GM11168 (cell line): ENCODE results near the gene MAP2K5.
"Not testable (repeated sequence)": the region's sequence is repeated elsewhere in the genome, so short reads cannot be mapped to it uniquely, and the experiment has no call there.

ENCODE experiments used
- in situ Hi-C: fragments of 300-500 bp; cut with MboI; formaldehyde crosslinking; loops from one replicate; pipeline ENCODE4 v1.12.0; 2022; ENCODE audit warnings: low sequenced_read_pairs; ENCODE audit not compliant: unreplicated experiment

Gene MAP2K5

GRCh38 chr15:67590191-67590590 is 47.7 kb downstream of the MAP2K5 start:
- in situ Hi-C loops: no loop called here

- in situ Hi-C loops: no loop called here
Measured at GRCh38 chr15:67592245-67592644, 49.7 kb downstream of the MAP2K5 start.

GRCh38 chr15:67593562-67593961 is 51.1 kb downstream of the MAP2K5 start:
- in situ Hi-C loops: no loop called here

GRCh38 chr15:67594770-67595169 is 52.3 kb downstream of the MAP2K5 start:
- in situ Hi-C loops: no loop called here

GRCh38 chr15:67595572-67595971 is 53.1 kb downstream of the MAP2K5 start:
- in situ Hi-C loops: no loop called here

- in situ Hi-C loops: no loop called here
Measured at GRCh38 chr15:67601073-67601472, 58.6 kb downstream of the MAP2K5 start.

GRCh38 chr15:67603063-67603462 is 60.6 kb downstream of the MAP2K5 start:
- in situ Hi-C loops: no loop called here

GRCh38 chr15:67605871-67606270 is 63.4 kb downstream of the MAP2K5 start:
- in situ Hi-C loops: no loop called here

GRCh38 chr15:67606742-67607141 is 64.2 kb downstream of the MAP2K5 start:
- in situ Hi-C loops: no loop called here

- in situ Hi-C loops: no loop called here
Measured at GRCh38 chr15:67607329-67607728, 64.8 kb downstream of the MAP2K5 start.

- in situ Hi-C loops: no loop called here
Measured at GRCh38 chr15:67607959-67608637, 65.6 kb downstream of the MAP2K5 start.

- in situ Hi-C loops: no loop called here
Measured at GRCh38 chr15:67608638-67608959, 66.1 kb downstream of the MAP2K5 start.

- in situ Hi-C loops: no loop called here
Measured at GRCh38 chr15:67611370-67612369, 69.2 kb downstream of the MAP2K5 start.

GRCh38 chr15:67613211-67613610 is 70.7 kb downstream of the MAP2K5 start:
- in situ Hi-C loops: no loop called here

- in situ Hi-C loops: no loop called here
Measured at GRCh38 chr15:67613708-67614107, 71.2 kb downstream of the MAP2K5 start.

GRCh38 chr15:67615131-67615534 is 72.6 kb downstream of the MAP2K5 start:
- in situ Hi-C loops: not testable (repeated sequence)

- in situ Hi-C loops: no loop called here
Measured at GRCh38 chr15:67618297-67618696, 75.8 kb downstream of the MAP2K5 start.

GRCh38 chr15:67622110-67622509 is 79.6 kb downstream of the MAP2K5 start:
- in situ Hi-C loops: no loop called here

- in situ Hi-C loops: no loop called here
Measured at GRCh38 chr15:67632261-67632660, 89.8 kb downstream of the MAP2K5 start.

GRCh38 chr15:67635950-67636349 is 93.4 kb downstream of the MAP2K5 start:
- in situ Hi-C loops: not testable (repeated sequence)

GRCh38 chr15:67639591-67639990 is 97.1 kb downstream of the MAP2K5 start:
- in situ Hi-C loops: no loop called here
